HEK293 (cell line): ENCODE measurements around the gene IL1A.

Experiments used
- CTCF ChIA-PET: fragments of 350-600 bp; formaldehyde crosslinking; extraction: SDS; loops from one replicate; lab custom pipeline; 2021; ENCODE audit warnings: antibody characterized with exemption; lab: Yijun Ruan, JAX
- POLR2A ChIA-PET: fragments of 300-600 bp; formaldehyde crosslinking; extraction: SDS; loops from one replicate; lab custom pipeline; 2020; ENCODE audit warnings: antibody characterized with exemption, inconsistent platforms; lab: Yijun Ruan, JAX
- H3K27ac ChIP-seq: fragments of 200-500 bp; sonication (Bioruptor generic); 2 replicates; pipeline ENCODE4 v1.5.1; 2014; ENCODE audit warnings: low read depth, low read length, control low read depth, inconsistent platforms; ENCODE audit errors: extremely low read depth
- H3K36me3 ChIP-seq, 2 experiments: fragments of 200-500 bp in 1 of 2; sonication (Bioruptor generic) in 1 of 2; 1 replicate in 1 of 2; 2 replicates in 1 of 2; pipeline ENCODE4 v1.5.1; 2014 to 2017; ENCODE audit warnings: inconsistent platforms in 2 of 2, low read length in 2 of 2; ENCODE audit not compliant: control insufficient read depth in 2 of 2, insufficient read depth in 1 of 2
- H3K4me1 ChIP-seq: fragments of 200-500 bp; sonication (Bioruptor generic); 2 replicates; pipeline ENCODE4 v1.5.1; 2014; ENCODE audit warnings: mild to moderate bottlenecking, low read length, inconsistent platforms; ENCODE audit not compliant: control insufficient read depth, insufficient read depth
- H3K4me3 ChIP-seq: 2 replicates; pipeline ENCODE4 v1.5.1; 2011; ENCODE audit warnings: low read depth, mild to moderate bottlenecking, control low read depth, low read length, moderate library complexity
- H3K9me3 ChIP-seq: fragments of 200-500 bp; sonication (Bioruptor generic); 2 replicates; pipeline ENCODE4 v1.5.1; 2014; ENCODE audit warnings: low read depth, low read length, inconsistent platforms; ENCODE audit not compliant: control insufficient read depth, insufficient read depth
- BCL11A ChIP-seq: fragments of 450-650 bp; formaldehyde crosslinking; IDR thresholded peaks from 2 replicates; pipeline ENCODE4 v1.5.1; 2016; ENCODE audit warnings: low read depth, missing biosample characterization, missing genetic modification characterization
- IKZF3 ChIP-seq: fragments of 450-650 bp; IDR thresholded peaks from 2 replicates; pipeline ENCODE4 v1.5.0; 2018; ENCODE audit warnings: missing biosample characterization, mild to moderate bottlenecking, missing genetic modification characterization, moderate library complexity
- WT1 ChIP-seq: fragments of 450-650 bp; formaldehyde crosslinking; IDR thresholded peaks from 2 replicates; pipeline ENCODE4 v1.5.1; 2016; ENCODE audit warnings: missing biosample characterization, missing genetic modification characterization
- ZFP69B ChIP-seq: fragments of 450-650 bp; formaldehyde crosslinking; IDR thresholded peaks from 2 replicates; pipeline ENCODE4 v1.5.1; 2016; ENCODE audit warnings: missing biosample characterization, missing genetic modification characterization
- ZIC2 ChIP-seq: fragments of 450-650 bp; formaldehyde crosslinking; IDR thresholded peaks from 2 replicates; pipeline ENCODE4 v1.5.1; 2016; ENCODE audit warnings: missing biosample characterization, missing genetic modification characterization
- ZNF174 ChIP-seq: fragments of 450-650 bp; formaldehyde crosslinking; IDR thresholded peaks from 2 replicates; pipeline ENCODE4 v1.5.0; 2017; ENCODE audit warnings: missing biosample characterization, mild to moderate bottlenecking, missing genetic modification characterization
- ZNF23 ChIP-seq: fragments of 450-650 bp; formaldehyde crosslinking; IDR thresholded peaks from 2 replicates; pipeline ENCODE4 v1.5.1; 2016; ENCODE audit warnings: missing biosample characterization, missing genetic modification characterization, borderline replicate concordance
- ZNF266 ChIP-seq: fragments of 450-650 bp; formaldehyde crosslinking; IDR thresholded peaks from 2 replicates; pipeline ENCODE4 v1.5.1; 2016; ENCODE audit warnings: missing biosample characterization, missing genetic modification characterization, low read depth
- ZNF350 ChIP-seq: fragments of 450-650 bp; formaldehyde crosslinking; IDR thresholded peaks from 2 replicates; pipeline ENCODE4 v1.5.0; 2017; ENCODE audit warnings: missing biosample characterization, mild to moderate bottlenecking, missing genetic modification characterization
- ZNF416 ChIP-seq: fragments of 450-650 bp; formaldehyde crosslinking; IDR thresholded peaks from 2 replicates; pipeline ENCODE4 v1.5.1; 2016; ENCODE audit warnings: missing biosample characterization, missing genetic modification characterization
- ZNF433 ChIP-seq: fragments of 450-650 bp; formaldehyde crosslinking; IDR thresholded peaks from 2 replicates; pipeline ENCODE4 v1.5.1; 2016; ENCODE audit warnings: missing biosample characterization, missing genetic modification characterization, low read depth
- ZNF548 ChIP-seq: fragments of 450-650 bp; formaldehyde crosslinking; IDR thresholded peaks from 2 replicates; pipeline ENCODE4 v1.5.1; 2016; ENCODE audit warnings: missing biosample characterization, missing genetic modification characterization
- TF ChIP-seq, protein P1 (sequence below): fragments of 450-650 bp; formaldehyde crosslinking; IDR thresholded peaks from 2 replicates; pipeline ENCODE4 v1.5.1; 2016; ENCODE audit warnings: missing biosample characterization, missing genetic modification characterization
- TF ChIP-seq, protein P2 (sequence below): fragments of 450-650 bp; formaldehyde crosslinking; IDR thresholded peaks from 2 replicates; pipeline ENCODE4 v1.5.1; 2016; ENCODE audit warnings: missing biosample characterization, missing genetic modification characterization
- TF ChIP-seq, protein P3 (sequence below): fragments of 450-650 bp; formaldehyde crosslinking; IDR thresholded peaks from 2 replicates; pipeline ENCODE4 v1.5.1; 2016; ENCODE audit warnings: missing biosample characterization, missing genetic modification characterization
- TF ChIP-seq, protein P4 (sequence below): fragments of 450-650 bp; formaldehyde crosslinking; IDR thresholded peaks from 2 replicates; pipeline ENCODE4 v1.5.1; 2016; ENCODE audit warnings: missing biosample characterization, missing genetic modification characterization
- TF ChIP-seq, protein P5 (sequence below): fragments of 450-650 bp; IDR thresholded peaks from 2 replicates; pipeline ENCODE4 v1.5.1; 2018; ENCODE audit warnings: missing biosample characterization, missing genetic modification characterization
- TF ChIP-seq, protein P6 (sequence below): IDR thresholded peaks from 2 replicates; pipeline ENCODE4 v1.6.1; 2011; ENCODE audit warnings: mild to moderate bottlenecking, low read depth, low read length, borderline replicate concordance

The IL1A gene

DNA sequence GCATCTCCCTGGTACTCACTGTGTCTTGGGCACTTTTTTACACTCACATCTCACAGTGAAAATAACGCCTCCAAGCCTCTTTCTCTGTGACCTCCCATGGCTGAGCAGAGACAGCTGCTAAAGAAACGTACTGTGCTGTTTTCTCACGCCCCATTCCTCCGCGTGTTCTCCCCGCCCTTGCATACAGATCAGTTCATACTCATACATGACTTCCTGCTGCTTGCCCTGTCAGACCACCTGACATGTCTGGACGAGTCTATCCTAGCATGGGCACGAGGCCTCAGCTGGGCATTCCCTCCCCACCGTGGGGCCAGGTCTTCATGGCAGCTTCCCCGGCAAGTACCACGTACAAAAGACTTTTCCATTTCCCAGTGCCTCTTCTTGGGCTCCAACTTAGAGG lies 21.2 kb upstream of the IL1A start:
- Histone ChIP-seq H3K4me1 (no peaks in the 10 kb centered on the region), H3K36me3 (no peaks in the 10 kb centered on the region), H3K4me3 (no peak overlapping the region), H3K9me3 (no peaks in the 10 kb centered on the region), H3K27ac (no peak overlapping the region)
- TF ChIP-seq ZFP69B (tag by site-specific recombination) (no peak), ZNF548 (tag by site-specific recombination) (no peak), ZNF23 (tag by site-specific recombination) (no peak)
- TF ChIP-seq, protein P1, sequence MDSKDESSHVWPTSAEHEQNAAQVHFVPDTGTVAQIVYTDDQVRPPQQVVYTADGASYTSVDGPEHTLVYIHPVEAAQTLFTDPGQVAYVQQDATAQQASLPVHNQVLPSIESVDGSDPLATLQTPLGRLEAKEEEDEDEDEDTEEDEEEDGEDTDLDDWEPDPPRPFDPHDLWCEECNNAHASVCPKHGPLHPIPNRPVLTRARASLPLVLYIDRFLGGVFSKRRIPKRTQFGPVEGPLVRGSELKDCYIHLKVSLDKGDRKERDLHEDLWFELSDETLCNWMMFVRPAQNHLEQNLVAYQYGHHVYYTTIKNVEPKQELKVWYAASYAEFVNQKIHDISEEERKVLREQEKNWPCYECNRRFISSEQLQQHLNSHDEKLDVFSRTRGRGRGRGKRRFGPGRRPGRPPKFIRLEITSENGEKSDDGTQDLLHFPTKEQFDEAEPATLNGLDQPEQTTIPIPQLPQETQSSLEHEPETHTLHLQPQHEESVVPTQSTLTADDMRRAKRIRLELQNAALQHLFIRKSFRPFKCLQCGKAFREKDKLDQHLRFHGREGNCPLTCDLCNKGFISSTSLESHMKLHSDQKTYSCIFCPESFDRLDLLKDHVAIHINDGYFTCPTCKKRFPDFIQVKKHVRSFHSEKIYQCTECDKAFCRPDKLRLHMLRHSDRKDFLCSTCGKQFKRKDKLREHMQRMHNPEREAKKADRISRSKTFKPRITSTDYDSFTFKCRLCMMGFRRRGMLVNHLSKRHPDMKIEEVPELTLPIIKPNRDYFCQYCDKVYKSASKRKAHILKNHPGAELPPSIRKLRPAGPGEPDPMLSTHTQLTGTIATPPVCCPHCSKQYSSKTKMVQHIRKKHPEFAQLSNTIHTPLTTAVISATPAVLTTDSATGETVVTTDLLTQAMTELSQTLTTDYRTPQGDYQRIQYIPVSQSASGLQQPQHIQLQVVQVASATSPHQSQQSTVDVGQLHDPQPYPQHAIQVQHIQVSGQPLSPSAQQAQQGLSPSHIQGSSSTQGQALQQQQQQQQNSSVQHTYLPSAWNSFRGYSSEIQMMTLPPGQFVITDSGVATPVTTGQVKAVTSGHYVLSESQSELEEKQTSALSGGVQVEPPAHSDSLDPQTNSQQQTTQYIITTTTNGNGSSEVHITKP (tag by site-specific recombination), result no peak
- ChIA-PET CTCF (interaction anchor here (0.6 kb wide), 1 partner anchor 56 kb away, joined by 8 read pairs; no protein-coding TSS in a partner anchor), POLR2A (interaction anchor here (0.6 kb wide), 1 partner anchor 39 kb away, joined by 4 read pairs; no protein-coding TSS in a partner anchor)

DNA sequence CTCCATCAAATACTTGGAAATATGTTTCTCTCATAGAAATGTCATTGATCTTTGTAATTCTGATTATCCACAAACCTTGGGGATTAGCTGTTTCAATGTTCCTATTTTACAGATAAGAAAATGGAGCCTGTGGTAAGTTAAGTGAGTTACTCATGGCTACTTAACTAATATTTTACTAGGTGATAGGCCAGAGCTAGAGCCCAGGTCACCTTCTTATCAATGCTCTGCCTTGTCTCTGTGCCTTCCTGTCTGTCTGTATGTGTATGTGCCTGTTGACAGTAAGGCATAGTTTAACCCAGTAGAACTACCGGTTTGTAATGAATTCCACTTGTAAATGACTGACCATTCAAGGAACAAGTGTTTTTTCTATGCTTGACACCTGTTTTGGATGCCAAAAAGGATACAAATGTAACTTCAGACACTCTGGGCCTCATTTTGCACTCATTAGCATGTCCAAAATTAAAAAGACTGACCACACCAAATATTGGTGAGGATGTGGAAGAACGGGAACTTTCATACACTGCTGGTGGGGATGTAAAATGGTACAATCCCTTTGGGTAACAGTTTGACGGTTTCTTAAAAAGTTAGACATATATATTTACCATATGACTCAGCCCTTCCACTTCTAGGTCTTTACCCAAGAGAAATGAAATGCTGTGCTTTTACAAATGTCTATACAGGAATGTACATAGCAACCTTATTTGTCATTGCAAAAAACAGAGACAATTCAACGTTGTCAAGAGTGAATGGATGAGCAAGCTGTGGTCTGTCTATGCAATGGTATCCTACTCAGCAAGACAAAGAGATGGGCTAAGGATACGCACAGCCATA lies 19.6 kb upstream of the IL1A start:
- ChIA-PET CTCF (interaction anchor here (0.6 kb wide), 1 partner anchor 883 kb away, joined by 3 read pairs; no protein-coding TSS in a partner anchor), POLR2A (no interaction called here)
- Histone ChIP-seq H3K9me3 (no peaks in the 10 kb centered on the region), H3K4me3 (no peak overlapping the region), H3K4me1 (no peaks in the 10 kb centered on the region), H3K27ac (no peak overlapping the region), H3K36me3 (no peaks in the 10 kb centered on the region)
- TF ChIP-seq BCL11A (tag by site-specific recombination) (no peak), ZIC2 (tag by site-specific recombination) (no peak)
- TF ChIP-seq, protein P2, sequence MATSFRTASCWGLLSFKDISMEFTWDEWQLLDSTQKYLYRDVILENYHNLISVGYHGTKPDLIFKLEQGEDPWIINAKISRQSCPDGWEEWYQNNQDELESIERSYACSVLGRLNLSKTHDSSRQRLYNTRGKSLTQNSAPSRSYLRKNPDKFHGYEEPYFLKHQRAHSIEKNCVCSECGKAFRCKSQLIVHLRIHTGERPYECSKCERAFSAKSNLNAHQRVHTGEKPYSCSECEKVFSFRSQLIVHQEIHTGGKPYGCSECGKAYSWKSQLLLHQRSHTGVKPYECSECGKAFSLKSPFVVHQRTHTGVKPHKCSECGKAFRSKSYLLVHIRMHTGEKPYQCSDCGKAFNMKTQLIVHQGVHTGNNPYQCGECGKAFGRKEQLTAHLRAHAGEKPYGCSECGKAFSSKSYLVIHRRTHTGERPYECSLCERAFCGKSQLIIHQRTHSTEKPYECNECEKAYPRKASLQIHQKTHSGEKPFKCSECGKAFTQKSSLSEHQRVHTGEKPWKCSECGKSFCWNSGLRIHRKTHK, result no peak

DNA sequence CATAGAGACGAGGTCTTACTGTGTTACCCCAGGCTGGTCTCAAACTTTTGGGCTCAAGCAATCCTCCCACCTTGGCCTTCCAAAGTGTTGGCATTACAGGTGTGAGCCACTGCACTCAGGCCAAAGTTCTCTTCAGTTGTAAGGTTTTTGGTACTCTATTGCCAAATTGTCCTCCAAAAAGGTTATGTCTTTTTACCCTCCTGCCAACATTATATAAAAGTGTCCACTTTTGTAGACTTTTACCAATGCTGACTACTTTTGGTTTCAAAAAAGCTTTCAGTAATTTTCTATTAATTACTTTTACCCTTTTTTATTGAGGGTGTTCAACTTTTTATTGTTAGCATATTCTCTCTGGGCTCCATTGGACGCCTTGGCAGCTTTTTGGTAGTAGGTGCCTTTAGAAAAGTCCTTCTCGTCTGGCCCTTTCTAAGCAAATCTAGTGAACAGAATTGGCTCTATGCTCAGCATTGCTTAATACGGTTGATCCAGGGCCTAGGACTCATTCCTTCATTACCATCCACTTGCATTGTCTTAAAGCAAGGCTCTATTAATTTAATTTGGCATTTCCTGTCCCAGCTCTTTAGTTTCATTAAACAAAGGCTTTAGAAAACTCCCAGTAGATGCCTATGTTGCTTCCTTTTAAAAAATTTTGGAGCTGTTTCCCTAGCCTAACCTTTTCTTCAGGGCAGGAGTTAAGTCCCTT lies 16.7 kb upstream of the IL1A start:
- CTCF ChIA-PET, result no interaction called here
- Histone ChIP-seq H3K9me3 (no peaks in the 10 kb centered on the region), H3K27ac (no peak overlapping the region), H3K36me3 (no peaks in the 10 kb centered on the region), H3K4me1 (no peaks in the 10 kb centered on the region), H3K4me3 (no peak overlapping the region)
- POLR2A ChIA-PET, result no interaction called here
- TF ChIP-seq WT1 (no peak), ZNF548 (tag by site-specific recombination) (no peak), ZNF350 (tag by site-specific recombination) (no peak), ZNF433 (tag by site-specific recombination) (no peak), ZNF266 (no peak), ZNF416 (tag by site-specific recombination) (no peak), ZNF174 (no peak), IKZF3 (tag by site-specific recombination) (no peak)
- TF ChIP-seq, protein P3, sequence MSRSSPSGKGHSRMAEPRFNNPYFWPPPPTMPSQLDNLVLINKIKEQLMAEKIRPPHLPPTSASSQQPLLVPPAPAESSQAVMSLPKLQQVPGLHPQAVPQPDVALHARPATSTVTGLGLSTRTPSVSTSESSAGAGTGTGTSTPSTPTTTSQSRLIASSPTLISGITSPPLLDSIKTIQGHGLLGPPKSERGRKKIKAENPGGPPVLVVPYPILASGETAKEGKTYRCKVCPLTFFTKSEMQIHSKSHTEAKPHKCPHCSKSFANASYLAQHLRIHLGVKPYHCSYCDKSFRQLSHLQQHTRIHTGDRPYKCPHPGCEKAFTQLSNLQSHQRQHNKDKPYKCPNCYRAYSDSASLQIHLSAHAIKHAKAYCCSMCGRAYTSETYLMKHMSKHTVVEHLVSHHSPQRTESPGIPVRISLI (tag by site-specific recombination), result no peak
- TF ChIP-seq, protein P4, sequence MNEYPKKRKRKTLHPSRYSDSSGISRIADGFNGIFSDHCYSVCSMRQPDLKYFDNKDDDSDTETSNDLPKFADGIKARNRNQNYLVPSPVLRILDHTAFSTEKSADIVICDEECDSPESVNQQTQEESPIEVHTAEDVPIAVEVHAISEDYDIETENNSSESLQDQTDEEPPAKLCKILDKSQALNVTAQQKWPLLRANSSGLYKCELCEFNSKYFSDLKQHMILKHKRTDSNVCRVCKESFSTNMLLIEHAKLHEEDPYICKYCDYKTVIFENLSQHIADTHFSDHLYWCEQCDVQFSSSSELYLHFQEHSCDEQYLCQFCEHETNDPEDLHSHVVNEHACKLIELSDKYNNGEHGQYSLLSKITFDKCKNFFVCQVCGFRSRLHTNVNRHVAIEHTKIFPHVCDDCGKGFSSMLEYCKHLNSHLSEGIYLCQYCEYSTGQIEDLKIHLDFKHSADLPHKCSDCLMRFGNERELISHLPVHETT (tag by site-specific recombination), result no peak
- TF ChIP-seq, protein P5, sequence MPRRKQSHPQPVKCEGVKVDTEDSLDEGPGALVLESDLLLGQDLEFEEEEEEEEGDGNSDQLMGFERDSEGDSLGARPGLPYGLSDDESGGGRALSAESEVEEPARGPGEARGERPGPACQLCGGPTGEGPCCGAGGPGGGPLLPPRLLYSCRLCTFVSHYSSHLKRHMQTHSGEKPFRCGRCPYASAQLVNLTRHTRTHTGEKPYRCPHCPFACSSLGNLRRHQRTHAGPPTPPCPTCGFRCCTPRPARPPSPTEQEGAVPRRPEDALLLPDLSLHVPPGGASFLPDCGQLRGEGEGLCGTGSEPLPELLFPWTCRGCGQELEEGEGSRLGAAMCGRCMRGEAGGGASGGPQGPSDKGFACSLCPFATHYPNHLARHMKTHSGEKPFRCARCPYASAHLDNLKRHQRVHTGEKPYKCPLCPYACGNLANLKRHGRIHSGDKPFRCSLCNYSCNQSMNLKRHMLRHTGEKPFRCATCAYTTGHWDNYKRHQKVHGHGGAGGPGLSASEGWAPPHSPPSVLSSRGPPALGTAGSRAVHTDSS (tag by site-specific recombination), result no peak
- TF ChIP-seq, protein P6, sequence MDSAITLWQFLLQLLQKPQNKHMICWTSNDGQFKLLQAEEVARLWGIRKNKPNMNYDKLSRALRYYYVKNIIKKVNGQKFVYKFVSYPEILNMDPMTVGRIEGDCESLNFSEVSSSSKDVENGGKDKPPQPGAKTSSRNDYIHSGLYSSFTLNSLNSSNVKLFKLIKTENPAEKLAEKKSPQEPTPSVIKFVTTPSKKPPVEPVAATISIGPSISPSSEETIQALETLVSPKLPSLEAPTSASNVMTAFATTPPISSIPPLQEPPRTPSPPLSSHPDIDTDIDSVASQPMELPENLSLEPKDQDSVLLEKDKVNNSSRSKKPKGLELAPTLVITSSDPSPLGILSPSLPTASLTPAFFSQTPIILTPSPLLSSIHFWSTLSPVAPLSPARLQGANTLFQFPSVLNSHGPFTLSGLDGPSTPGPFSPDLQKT, result no peak
